Stomach (tissue), 4 donors: ENCODE results near the gene PHRF1.

Experiments used
- CTCF ChIP-seq, 7 experiments: fragments of 450-650 bp in 4 of 7; fragments of 200-600 bp in 3 of 7; sonication (generic) in 3 of 7; IDR thresholded peaks; one replicate each; pipeline ENCODE4 v1.5.1; 2016 to 2019; ENCODE audit warnings: antibody characterized with exemption in 7 of 7, control low read depth in 2 of 7, mild to moderate bottlenecking in 1 of 7
- POLR2A ChIP-seq, 4 donors: fragments of 450-650 bp; IDR thresholded peaks; one replicate each; pipeline ENCODE4 v1.6.1; 2016; ENCODE audit warnings: antibody characterized with exemption in 4 of 4, control low read depth in 2 of 4, mild to moderate bottlenecking in 1 of 4, moderate library complexity in 1 of 4
- POLR2AphosphoS5 ChIP-seq, 3 donors: sonication (generic); formaldehyde crosslinking; IDR thresholded peaks; one replicate each; pipeline ENCODE4 v1.6.1; 2016; ENCODE audit warnings: antibody characterized with exemption in 3 of 3

DNA sequence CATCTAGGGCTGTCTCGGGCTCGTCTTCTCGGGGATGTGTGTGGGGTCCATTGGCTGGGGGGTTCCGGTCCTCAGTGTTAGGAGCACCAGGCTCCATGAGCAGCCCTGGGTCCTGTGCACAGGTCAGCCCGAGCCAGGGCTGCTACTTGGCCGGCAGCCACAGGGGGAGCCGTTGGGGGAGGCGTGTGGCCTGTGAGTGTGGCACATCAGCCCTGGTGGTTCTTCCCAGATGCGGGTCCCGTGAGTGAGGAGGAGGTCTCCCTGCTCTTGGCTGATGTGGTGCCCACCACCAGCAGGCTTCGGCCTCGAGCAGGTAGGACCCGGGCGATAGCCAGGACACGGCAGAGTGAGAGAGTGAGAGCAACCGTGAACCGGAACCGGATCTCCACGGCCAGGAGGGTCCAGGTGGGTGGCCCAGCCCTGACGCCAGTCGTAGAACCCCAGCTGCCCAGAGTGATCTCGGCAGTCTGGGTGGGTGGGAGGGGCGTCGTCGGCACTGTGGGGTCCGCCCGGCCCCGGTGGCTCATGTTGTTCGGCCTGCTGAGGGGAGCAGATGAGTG lies 21.0 kb downstream of the PHRF1 start:
- TF ChIP-seq CTCF (IDR thresholded peaks at IDR 0.05): no peak
- no peak for TF ChIP-seq POLR2A (IDR thresholded peaks at IDR 0.05)
- no peak for TF ChIP-seq POLR2AphosphoS5 (IDR thresholded peaks at IDR 0.05)
